Measurements from ENCODE around the gene ERBB2. TPM values are rescaled to one million over a fixed set of nuclear protein-coding genes. Genes with fewer than 3 reads are reported as not detected.

Gene ERBB2
- polyA plus RNA-seq, 3 donors: 0.17 to 0.73 TPM; not detected in 1

DNA sequence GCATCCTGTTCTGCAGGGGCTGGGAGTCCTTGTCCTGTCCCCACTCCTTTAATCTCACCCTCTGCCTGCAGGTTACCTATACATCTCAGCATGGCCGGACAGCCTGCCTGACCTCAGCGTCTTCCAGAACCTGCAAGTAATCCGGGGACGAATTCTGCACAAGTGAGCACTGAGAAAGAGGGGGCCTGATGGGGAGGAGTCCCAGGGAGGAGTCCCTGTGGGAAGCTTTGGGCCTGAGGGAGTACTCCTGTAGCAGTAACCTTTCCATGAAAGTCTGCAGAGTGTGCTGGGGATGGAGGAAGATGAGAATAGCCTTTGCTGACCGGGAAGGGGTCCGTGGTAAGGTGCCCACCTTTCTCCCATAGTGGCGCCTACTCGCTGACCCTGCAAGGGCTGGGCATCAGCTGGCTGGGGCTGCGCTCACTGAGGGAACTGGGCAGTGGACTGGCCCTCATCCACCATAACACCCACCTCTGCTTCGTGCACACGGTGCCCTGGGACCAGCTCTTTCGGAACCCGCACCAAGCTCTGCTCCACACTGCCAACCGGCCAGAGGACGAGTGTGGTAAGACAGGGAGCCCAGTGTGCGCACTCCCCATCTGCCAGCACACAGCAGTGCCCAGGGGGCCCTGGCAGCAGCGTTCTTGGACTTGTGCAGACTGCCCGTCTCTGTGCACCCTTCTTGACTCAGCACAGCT, 15.7 kb downstream of the ERBB2 start:
- Histone ChIP-seq H4K20me1 (ENCODE audit: insufficient read depth, low read length) (no peaks in the 10 kb centered on the region), H2AFZ (ENCODE audit: insufficient read depth, low read depth, low read length, poor library complexity, severe bottlenecking) (no peak overlapping the region), H3K36me3 (replicated peaks in 1 of 2; ENCODE audit: control insufficient read depth in 1 of 2, insufficient read depth in 2 of 2, low read length in 2 of 2) (no peaks in the 10 kb centered on the region), H3K9me3 (replicated peaks in 1 of 2; ENCODE audit: control insufficient read depth in 1 of 2, insufficient read depth in 1 of 2, low read length in 2 of 2) (no peaks in the 10 kb centered on the region), H3K4me3 (replicated peaks in 1 of 3; ENCODE audit: low read depth in 2 of 3, low read length in 3 of 3) (no peak overlapping the region), H3K4me1 (ENCODE audit: control insufficient read depth in 1 of 2, insufficient read depth in 2 of 2, low read length in 2 of 2) (peaks cover 0 to 4% of the 10 kb centered on the region in 2 donors), H3K79me2 (ENCODE audit: insufficient read depth, low read length) (no peaks in the 10 kb centered on the region), H3K27me3 (ENCODE audit: control insufficient read depth in 2 of 2, insufficient read depth in 2 of 2, low read length in 2 of 2) (no peaks in the 10 kb centered on the region), H3K4me2 (replicated peaks; ENCODE audit: extremely low read depth, low read length, poor library complexity, severe bottlenecking) (no peak overlapping the region), H3K27ac (ENCODE audit: low read depth in 1 of 2, low read length in 2 of 2) (no peak overlapping the region), H3K9ac (ENCODE audit: insufficient read depth, low read length, poor library complexity, severe bottlenecking) (no peak overlapping the region)
- Mint-ChIP-seq H3K4me1 (peaks cover 2% of the 10 kb centered on the region), H3K36me3 (no peaks in the 10 kb centered on the region), H3K27ac (no peak overlapping the region), H3K27me3 (ENCODE audit: low read depth in 3 of 3) (peaks cover 0 to 5% (median 2%) of the 10 kb centered on the region in 3 donors), H3K9me3 (no peaks in the 10 kb centered on the region), H3K4me3 (no peak overlapping the region)
- TF ChIP-seq, protein P1, sequence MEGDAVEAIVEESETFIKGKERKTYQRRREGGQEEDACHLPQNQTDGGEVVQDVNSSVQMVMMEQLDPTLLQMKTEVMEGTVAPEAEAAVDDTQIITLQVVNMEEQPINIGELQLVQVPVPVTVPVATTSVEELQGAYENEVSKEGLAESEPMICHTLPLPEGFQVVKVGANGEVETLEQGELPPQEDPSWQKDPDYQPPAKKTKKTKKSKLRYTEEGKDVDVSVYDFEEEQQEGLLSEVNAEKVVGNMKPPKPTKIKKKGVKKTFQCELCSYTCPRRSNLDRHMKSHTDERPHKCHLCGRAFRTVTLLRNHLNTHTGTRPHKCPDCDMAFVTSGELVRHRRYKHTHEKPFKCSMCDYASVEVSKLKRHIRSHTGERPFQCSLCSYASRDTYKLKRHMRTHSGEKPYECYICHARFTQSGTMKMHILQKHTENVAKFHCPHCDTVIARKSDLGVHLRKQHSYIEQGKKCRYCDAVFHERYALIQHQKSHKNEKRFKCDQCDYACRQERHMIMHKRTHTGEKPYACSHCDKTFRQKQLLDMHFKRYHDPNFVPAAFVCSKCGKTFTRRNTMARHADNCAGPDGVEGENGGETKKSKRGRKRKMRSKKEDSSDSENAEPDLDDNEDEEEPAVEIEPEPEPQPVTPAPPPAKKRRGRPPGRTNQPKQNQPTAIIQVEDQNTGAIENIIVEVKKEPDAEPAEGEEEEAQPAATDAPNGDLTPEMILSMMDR (IDR thresholded peaks at IDR 0.05): no peak
- WGBS (ENCODE audit: insufficient coverage): 91% methylated on average over 14 of the region's 18 CpGs
- intact Hi-C loops (cut with micrococcal nuclease): no loop called here
- no peak for DNase-seq

DNA sequence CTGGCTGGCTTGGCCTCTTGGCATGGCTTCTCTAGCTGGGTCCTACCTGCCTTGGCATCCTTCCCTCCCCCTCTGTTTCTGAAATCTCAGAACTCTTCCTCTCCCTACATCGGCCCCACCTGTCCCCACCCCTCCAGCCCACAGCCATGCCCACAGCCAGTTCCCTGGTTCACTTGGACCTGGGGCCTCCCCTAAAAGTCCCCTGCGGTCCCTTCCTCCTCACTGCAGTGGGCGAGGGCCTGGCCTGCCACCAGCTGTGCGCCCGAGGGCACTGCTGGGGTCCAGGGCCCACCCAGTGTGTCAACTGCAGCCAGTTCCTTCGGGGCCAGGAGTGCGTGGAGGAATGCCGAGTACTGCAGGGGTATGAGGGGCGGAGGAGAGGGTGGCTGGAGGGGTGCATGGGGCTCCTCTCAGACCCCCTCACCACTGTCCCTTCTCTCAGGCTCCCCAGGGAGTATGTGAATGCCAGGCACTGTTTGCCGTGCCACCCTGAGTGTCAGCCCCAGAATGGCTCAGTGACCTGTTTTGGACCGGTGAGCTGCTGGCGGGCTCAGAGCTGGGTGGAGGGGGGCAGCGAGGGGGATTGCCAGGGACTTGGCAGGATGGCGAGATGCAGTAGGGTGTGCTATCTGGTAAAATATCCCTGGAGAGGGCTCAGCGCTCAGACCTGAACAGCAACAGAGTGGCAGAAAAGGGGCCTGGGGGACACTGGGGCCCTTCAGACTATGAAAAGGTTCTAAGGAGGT, 16.4 kb downstream of the ERBB2 start:
- H3K27ac Mint-ChIP-seq: no peak overlapping the region
- H3K36me3 ChIP-seq (replicated peaks in 1 of 2; ENCODE audit: control insufficient read depth in 1 of 2, insufficient read depth in 2 of 2, low read length in 2 of 2): no peaks in the 10 kb centered on the region
- no peaks in the 10 kb centered on the region for H4K20me1 ChIP-seq (ENCODE audit: insufficient read depth, low read length)
- TF ChIP-seq, protein P1 (IDR thresholded peaks at IDR 0.05): no peak
- no peak overlapping the region for H3K27ac ChIP-seq (ENCODE audit: low read depth in 1 of 2, low read length in 2 of 2)
- H3K9me3 ChIP-seq (replicated peaks in 1 of 2; ENCODE audit: control insufficient read depth in 1 of 2, insufficient read depth in 1 of 2, low read length in 2 of 2): no peaks in the 10 kb centered on the region
- WGBS (ENCODE audit: insufficient coverage): 97% methylated on average over 9 of the region's 15 CpGs
- H3K9ac ChIP-seq (ENCODE audit: insufficient read depth, low read length, poor library complexity, severe bottlenecking): no peak overlapping the region
- peaks cover 0 to 5% (median 2%) of the 10 kb centered on the region in 3 donors for H3K27me3 Mint-ChIP-seq (ENCODE audit: low read depth in 3 of 3)
- no peaks in the 10 kb centered on the region for H3K36me3 Mint-ChIP-seq
- H3K4me2 ChIP-seq (replicated peaks; ENCODE audit: extremely low read depth, low read length, poor library complexity, severe bottlenecking): no peak overlapping the region
- intact Hi-C loops (cut with micrococcal nuclease): no loop called here
- DNase-seq: no peak
- peaks cover 0 to 4% of the 10 kb centered on the region in 2 donors for H3K4me1 ChIP-seq (ENCODE audit: control insufficient read depth in 1 of 2, insufficient read depth in 2 of 2, low read length in 2 of 2)
- H3K4me1 Mint-ChIP-seq: peaks cover 2% of the 10 kb centered on the region
- no peaks in the 10 kb centered on the region for H3K79me2 ChIP-seq (ENCODE audit: insufficient read depth, low read length)
- no peak overlapping the region for H3K4me3 ChIP-seq (replicated peaks in 1 of 3; ENCODE audit: low read depth in 2 of 3, low read length in 3 of 3)
- no peak overlapping the region for H3K4me3 Mint-ChIP-seq
- no peak overlapping the region for H2AFZ ChIP-seq (ENCODE audit: insufficient read depth, low read depth, low read length, poor library complexity, severe bottlenecking)
- H3K9me3 Mint-ChIP-seq: no peaks in the 10 kb centered on the region
- no peaks in the 10 kb centered on the region for H3K27me3 ChIP-seq (ENCODE audit: control insufficient read depth in 2 of 2, insufficient read depth in 2 of 2, low read length in 2 of 2)

All from CD14-positive monocyte (primary cell).